Endothelial cell of umbilical vein (primary cell): ENCODE results near the gene FRMPD3.

Experiments used
- EZH2 ChIP-seq: IDR thresholded peaks from 2 replicates; pipeline ENCODE4 v1.6.1; 2012; ENCODE audit warnings: borderline replicate concordance, low read depth, mild to moderate bottlenecking, moderate library complexity, low read length, inconsistent platforms; ENCODE audit not compliant: severe bottlenecking
- FOS ChIP-seq: IDR thresholded peaks from 2 replicates; pipeline ENCODE4 v1.6.1; 2011; ENCODE audit warnings: mild to moderate bottlenecking, low read length, moderate library complexity, borderline replicate concordance; ENCODE audit not compliant: insufficient read depth
- GATA2 ChIP-seq: IDR thresholded peaks from 2 replicates; pipeline ENCODE4 v1.7.0; 2011; ENCODE audit warnings: low read depth, mild to moderate bottlenecking, moderate library complexity, mixed read lengths, low read length; ENCODE audit not compliant: insufficient read length, insufficient read depth
- MYC ChIP-seq: IDR thresholded peaks from one replicate; pipeline ENCODE4 v1.6.1; 2011; ENCODE audit warnings: mild to moderate bottlenecking, low read depth, low read length
- POLR2A ChIP-seq: IDR thresholded peaks from 2 replicates; pipeline ENCODE4 v1.6.1; 2012; ENCODE audit warnings: low read depth, mild to moderate bottlenecking, control low read depth, low read length
- POLR2AphosphoS5 ChIP-seq: IDR thresholded peaks from 2 replicates; pipeline ENCODE4 v1.6.1; 2012; ENCODE audit warnings: low read depth, mild to moderate bottlenecking, control low read depth, low read length, moderate library complexity; ENCODE audit not compliant: insufficient read depth
- TF ChIP-seq, protein P1 (sequence below), 2 donors: IDR thresholded peaks; 1 replicate in 1 of 2; 2 replicates in 1 of 2; pipeline ENCODE4 v1.5.1; 2011; ENCODE audit warnings: low read length in 2 of 2, mild to moderate bottlenecking in 2 of 2, moderate library complexity in 2 of 2, control low read depth in 1 of 2, inconsistent platforms in 1 of 2, low read depth in 1 of 2; ENCODE audit not compliant: insufficient read depth in 1 of 2; ENCODE audit errors: extremely low read depth in 1 of 2
- TF ChIP-seq, protein P2 (sequence below): IDR thresholded peaks from 2 replicates; pipeline ENCODE4 v1.6.1; 2011; ENCODE audit not compliant: insufficient read depth, insufficient read length

DNA sequence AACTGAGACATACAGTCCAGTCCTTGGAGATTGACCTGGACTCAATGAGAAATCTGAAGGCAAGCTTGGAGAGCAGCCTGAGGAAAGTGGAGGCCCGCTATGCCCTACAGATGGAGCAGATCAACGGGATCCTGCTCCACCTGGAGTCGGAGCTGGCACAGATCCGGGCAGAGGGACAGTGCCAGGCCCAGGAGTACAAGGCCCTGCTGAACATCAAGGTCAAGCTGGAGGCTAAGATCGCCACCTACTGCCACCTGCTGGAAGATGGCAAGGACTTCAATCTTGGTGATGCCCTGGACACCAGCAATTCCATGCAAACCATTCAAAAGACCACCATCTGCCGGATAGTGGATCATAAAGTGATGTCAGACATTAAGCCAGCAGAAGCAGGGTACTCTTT lies 20.4 kb upstream of the FRMPD3 start:
- no peak for TF ChIP-seq POLR2AphosphoS5
- TF ChIP-seq, protein P1, sequence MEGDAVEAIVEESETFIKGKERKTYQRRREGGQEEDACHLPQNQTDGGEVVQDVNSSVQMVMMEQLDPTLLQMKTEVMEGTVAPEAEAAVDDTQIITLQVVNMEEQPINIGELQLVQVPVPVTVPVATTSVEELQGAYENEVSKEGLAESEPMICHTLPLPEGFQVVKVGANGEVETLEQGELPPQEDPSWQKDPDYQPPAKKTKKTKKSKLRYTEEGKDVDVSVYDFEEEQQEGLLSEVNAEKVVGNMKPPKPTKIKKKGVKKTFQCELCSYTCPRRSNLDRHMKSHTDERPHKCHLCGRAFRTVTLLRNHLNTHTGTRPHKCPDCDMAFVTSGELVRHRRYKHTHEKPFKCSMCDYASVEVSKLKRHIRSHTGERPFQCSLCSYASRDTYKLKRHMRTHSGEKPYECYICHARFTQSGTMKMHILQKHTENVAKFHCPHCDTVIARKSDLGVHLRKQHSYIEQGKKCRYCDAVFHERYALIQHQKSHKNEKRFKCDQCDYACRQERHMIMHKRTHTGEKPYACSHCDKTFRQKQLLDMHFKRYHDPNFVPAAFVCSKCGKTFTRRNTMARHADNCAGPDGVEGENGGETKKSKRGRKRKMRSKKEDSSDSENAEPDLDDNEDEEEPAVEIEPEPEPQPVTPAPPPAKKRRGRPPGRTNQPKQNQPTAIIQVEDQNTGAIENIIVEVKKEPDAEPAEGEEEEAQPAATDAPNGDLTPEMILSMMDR (IDR thresholded peaks at IDR 0.05; ENCODE audit: extremely low read depth in 1 of 2, insufficient read depth in 1 of 2, low read depth in 1 of 2, low read length in 2 of 2), result peak in 1 of 2 donors; percentile 24
- no peak for TF ChIP-seq MYC
- TF ChIP-seq GATA2, result no peak
- no peak for TF ChIP-seq EZH2
- TF ChIP-seq POLR2A, result no peak
- TF ChIP-seq, protein P2, sequence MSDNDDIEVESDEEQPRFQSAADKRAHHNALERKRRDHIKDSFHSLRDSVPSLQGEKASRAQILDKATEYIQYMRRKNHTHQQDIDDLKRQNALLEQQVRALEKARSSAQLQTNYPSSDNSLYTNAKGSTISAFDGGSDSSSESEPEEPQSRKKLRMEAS, result no peak
- TF ChIP-seq FOS, result no peak
